ENCODE data around the gene XCL1. TPM values are rescaled to one million over a fixed set of nuclear protein-coding genes. Genes with fewer than 3 reads are reported as not detected.

The XCL1 gene
- total and polyA plus RNA-seq, 10 donors = 0.51 to 3.6 (median 1.4) TPM

GRCh38 chr1:168603501-168604110, 27.2 kb downstream of the XCL1 start:
- no peak for TF ChIP-seq POLR2A (IDR thresholded peaks at IDR 0.05)
- TF ChIP-seq, protein P1, sequence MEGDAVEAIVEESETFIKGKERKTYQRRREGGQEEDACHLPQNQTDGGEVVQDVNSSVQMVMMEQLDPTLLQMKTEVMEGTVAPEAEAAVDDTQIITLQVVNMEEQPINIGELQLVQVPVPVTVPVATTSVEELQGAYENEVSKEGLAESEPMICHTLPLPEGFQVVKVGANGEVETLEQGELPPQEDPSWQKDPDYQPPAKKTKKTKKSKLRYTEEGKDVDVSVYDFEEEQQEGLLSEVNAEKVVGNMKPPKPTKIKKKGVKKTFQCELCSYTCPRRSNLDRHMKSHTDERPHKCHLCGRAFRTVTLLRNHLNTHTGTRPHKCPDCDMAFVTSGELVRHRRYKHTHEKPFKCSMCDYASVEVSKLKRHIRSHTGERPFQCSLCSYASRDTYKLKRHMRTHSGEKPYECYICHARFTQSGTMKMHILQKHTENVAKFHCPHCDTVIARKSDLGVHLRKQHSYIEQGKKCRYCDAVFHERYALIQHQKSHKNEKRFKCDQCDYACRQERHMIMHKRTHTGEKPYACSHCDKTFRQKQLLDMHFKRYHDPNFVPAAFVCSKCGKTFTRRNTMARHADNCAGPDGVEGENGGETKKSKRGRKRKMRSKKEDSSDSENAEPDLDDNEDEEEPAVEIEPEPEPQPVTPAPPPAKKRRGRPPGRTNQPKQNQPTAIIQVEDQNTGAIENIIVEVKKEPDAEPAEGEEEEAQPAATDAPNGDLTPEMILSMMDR (IDR thresholded peaks at IDR 0.05 in 8 of 11, conservative IDR thresholded peaks at IDR 0.05 in 3 of 11) = peak; percentile 47 to 83 (median 76)
- Histone ChIP-seq H3K9me3 (no peaks in the 10 kb centered on the region), H3K27ac (no peak overlapping the region), H3K27me3 (replicated peaks in 1 of 7) (no peaks in the 10 kb centered on the region), H3K4me3 (no peak overlapping the region), H3K4me1 (peaks cover 0 to 1% (median 0%) of the 10 kb centered on the region in 6 donors), H3K36me3 (no peaks in the 10 kb centered on the region)
- WGBS, 5 donors = 45 to 54% (median 49%) methylated on average over 4 of the region's 4 CpGs
- peak; percentile 87 for DNase-seq
- intact Hi-C loops (cut with DNase I; ENCODE audit: low total_unique reads) = loop anchor here (5.0 kb wide), 1 partner anchor 744 kb away; no protein-coding TSS in a partner anchor

DNA sequence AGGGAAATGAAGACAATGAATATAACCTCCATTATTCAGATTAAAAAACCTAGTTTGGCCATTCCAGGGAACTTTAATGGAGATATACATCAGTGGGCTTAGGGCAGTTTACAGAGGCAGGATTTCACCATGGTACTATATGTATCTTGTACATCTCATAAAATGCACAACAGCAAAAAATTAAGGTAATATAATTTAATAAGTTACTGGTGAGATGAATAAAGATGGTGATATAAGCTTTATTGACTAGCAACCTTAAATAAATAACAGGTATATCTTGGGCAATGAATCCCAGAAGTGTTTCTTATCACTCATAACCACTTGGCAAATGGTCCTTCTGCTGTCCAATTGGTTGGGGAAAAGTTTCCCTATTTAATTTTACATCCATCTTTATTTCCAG, 29.0 kb downstream of the XCL1 start:
- no peaks in the 10 kb centered on the region for H3K27me3 ChIP-seq (replicated peaks in 1 of 7)
- TF ChIP-seq POLR2AphosphoS5 (IDR thresholded peaks at IDR 0.05) (no peak), POLR2A (IDR thresholded peaks at IDR 0.05) (no peak)
- no peak overlapping the region for H3K27ac ChIP-seq
- H3K4me3 ChIP-seq = no peak overlapping the region
- H3K36me3 ChIP-seq = no peaks in the 10 kb centered on the region
- peaks cover 0 to 19% (median 8%) of the 10 kb centered on the region in 6 donors for H3K4me1 ChIP-seq
- no peak for DNase-seq
- H3K9me3 ChIP-seq = no peaks in the 10 kb centered on the region
- intact Hi-C loops (cut with DNase I; ENCODE audit: low total_unique reads) = no loop called here

GRCh38 chr1:168606096-168606495, 29.7 kb downstream of the XCL1 start:
- no peak overlapping the region for H3K27ac ChIP-seq

DNA sequence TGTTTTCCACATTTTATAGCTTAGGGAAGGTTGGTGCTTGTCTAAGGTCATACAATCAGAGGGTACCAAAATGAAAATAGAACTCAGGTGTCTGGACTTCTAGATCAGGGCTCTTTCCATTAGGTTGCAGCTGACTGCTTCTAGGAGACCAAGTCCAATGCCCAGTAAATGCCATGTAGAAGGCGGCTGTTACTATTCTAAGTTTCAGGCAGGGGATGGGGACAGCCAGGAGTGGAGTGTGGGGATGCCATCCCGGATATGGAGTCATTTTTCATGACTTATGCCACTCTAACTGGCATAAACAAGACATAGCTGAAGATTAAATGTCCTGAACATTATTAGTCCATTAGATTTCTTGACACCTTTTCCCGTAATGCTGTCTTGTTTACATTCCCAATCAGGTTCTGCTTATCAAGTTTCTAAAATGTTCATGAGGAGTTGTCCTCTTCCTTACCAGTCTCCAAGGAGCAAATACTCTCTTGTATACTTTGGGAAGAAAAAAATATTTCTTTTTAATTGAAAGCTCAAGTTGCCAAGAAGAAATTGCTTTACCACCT, 31.5 kb downstream of the XCL1 start:
- Histone ChIP-seq H3K36me3 (no peaks in the 10 kb centered on the region), H3K27ac (no peak overlapping the region), H3K4me3 (no peak overlapping the region), H3K4me1 (peaks cover 0 to 19% (median 8%) of the 10 kb centered on the region in 6 donors), H3K27me3 (replicated peaks in 1 of 7) (peaks cover 0 to 2% (median 0%) of the 10 kb centered on the region in 7 donors), H3K9me3 (no peaks in the 10 kb centered on the region)
- intact Hi-C loops (cut with DNase I; ENCODE audit: low total_unique reads) = no loop called here
- no peak for TF ChIP-seq POLR2AphosphoS5 (IDR thresholded peaks at IDR 0.05)
- TF ChIP-seq POLR2A (IDR thresholded peaks at IDR 0.05) = no peak
- TF ChIP-seq, protein P1 (IDR thresholded peaks at IDR 0.05 in 8 of 11, conservative IDR thresholded peaks at IDR 0.05 in 3 of 11) = no peak
- WGBS, 5 donors = 87 to 90% (median 88%) methylated on average over 3 of the region's 3 CpGs
- no peak for DNase-seq

More at GRCh38 chr1:168606096-168606495, 29.7 kb downstream of the XCL1 start:
- Histone ChIP-seq H3K27me3 (replicated peaks in 1 of 7) (no peaks in the 10 kb centered on the region), H3K9me3 (no peaks in the 10 kb centered on the region), H3K4me3 (no peak overlapping the region), H3K4me1 (peaks cover 0 to 19% (median 8%) of the 10 kb centered on the region in 6 donors), H3K36me3 (no peaks in the 10 kb centered on the region)
- DNase-seq = no peak
- TF ChIP-seq POLR2AphosphoS5 (IDR thresholded peaks at IDR 0.05) (no peak), POLR2A (IDR thresholded peaks at IDR 0.05) (no peak)
- TF ChIP-seq, protein P1 (IDR thresholded peaks at IDR 0.05 in 8 of 11, conservative IDR thresholded peaks at IDR 0.05 in 3 of 11) = no peak
- intact Hi-C loops (cut with DNase I; ENCODE audit: low total_unique reads) = no loop called here
